SKM-1 (cell line): Measurements from ENCODE around the gene NTM.

Source experiments
- DNase-seq: peaks from one replicate; lab custom pipeline; 2025; ENCODE audit not compliant: unreplicated experiment; lab: John Stamatoyannopoulos, UW

The NTM gene

DNA sequence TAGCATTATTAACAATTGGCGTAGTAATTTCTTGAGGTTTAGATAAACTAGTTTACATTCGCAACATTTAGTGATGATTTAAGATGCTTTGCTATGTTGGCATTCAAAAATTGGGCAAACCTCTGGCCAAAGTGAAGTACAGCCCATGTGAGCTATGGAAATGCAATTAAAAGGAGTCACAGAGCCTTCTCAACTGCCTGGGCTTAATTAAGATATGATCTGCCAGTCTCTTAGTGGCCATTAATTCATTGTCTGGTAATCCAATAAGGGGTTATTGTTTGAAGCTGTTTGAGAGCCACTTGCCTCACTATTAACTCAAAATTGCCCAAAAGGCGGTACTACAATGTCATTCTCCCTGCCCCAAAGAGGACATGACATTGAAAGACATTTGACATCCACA is 608.9 kb downstream of the NTM start:
- no peak for DNase-seq

DNA sequence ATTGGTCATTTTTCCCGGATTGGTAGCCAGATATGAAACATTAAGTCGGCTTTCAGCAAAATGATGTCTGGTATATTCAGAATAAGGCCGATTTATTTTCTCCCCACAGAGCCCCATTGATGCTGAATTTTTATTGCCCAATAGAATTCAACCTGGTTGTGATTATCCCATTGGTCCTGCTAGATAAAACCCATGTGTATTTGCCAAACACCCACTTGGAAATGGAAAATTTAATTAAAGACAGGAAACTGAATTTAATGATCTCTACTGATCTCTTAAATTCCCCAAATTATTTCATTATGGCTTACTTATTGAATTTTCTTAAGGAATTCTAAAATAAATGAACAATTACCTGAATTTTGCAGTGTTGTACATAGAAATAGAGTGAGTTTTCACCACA is 609.8 kb downstream of the NTM start:
- DNase-seq, result no peak

DNA sequence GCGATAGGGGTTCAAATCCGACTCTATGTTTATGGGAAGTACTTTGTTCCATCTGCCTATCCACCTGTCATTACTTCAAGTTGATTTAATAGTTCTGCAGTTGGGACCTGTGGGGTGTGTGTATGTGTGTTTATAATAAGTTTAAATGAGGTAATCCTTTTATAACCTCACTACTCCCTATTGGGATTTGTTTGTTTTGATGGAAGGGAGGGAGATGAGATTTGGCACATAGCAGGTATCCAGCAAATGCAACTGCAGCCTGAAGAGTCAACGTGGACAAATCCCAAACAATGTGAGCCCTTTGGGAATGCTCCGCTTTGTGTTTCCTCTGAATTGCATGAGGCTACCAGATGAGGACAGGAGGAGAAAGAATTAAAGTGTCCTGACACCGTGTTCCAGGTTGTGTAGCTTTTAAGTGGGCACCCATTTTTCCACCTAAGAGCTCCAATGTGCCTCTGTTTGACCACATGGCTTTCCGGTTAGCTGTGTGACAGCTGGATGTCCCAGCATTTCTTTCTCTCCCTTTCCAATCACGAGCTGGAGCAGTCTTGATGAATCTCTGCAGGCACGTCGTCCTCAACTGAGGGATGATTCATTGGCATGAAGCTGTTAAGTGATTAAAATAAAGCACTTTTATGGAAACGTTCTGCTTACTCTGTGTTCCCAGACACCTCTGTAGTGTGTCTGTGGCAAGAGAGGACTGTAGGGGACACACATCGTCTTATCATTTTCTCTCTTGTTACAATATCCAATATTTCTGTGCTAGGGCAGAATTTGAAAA is 610.7 kb downstream of the NTM start:
- DNase-seq, result no peak

DNA sequence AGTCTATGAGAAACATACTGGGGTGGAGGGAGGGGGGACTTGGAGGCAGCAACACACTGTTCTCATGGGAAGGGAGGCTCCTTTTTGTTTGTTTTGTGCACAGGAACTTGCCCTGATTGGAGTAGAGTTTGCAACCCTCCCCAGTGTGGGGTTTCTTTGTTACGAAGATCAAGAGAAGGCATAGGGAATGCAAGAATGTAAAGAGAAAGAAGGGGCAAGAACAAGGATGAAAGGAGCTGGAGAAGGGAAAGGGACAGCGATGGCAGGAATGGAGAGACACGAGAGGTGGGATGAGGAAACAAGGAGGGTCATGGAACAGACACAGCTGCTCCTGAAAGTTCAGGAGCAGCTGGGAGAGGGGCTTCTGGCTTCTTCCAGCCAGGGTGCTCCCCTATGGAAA is 611.7 kb downstream of the NTM start:
- DNase-seq, result no peak

DNA sequence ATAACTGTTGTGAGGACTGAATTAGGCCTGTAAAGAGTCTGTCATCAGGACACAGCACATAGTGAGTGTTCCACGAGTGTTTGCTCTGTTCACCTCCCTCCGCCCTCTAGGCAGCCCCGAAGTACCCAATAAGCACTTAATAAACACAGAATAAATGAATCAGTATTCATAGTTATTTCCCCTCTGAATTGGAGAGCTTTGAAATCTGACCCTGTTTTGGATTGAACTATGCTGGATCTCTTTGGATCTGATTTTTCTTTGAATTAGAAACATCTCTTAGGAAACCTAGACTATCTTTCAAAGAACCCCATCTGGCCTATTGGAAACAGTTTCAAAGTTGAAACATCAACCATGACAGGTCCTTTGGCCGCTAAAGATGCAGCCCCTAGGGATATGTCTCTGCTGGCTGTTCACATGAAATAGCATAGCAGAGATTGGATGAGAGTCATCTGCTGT is 615.5 kb downstream of the NTM start:
- DNase-seq, result no peak

DNA sequence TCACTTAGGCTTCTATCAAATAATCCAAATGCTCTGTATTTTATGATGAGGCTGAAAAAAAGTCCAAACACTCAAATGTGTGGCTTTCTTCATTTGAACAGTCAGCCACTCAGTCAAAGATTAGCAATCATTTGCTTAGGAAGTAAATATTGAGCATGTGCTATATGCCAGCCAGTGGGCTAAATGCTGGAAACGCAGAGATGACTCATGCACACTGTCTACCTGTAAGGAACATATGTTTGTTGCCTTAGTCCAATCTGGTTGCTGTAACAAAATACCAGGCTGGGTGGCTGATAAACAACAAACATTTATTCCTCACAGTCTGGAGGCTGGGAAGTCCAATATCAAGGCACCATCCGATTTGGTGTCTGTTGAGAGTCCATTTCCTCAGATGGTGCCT is 617.3 kb downstream of the NTM start:
- no peak for DNase-seq

DNA sequence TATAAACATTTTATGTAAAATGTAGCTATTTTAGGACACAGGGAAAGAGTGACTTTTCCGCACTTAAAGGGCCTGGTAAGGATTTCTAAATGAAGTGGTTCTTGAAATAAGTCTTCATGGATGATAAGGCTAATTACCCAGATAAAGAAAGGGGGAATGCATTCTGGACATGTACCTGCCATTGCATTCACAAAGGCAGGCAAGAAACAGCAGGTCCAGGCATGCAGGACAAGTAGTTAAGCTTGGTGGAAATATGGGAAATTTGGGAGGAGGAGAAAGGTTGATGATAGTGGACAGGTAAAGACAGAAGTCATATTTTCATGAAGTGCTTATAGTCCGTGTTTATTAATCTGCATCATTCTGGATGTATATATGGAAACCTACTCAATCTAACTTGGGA is 621.2 kb downstream of the NTM start:
- no peak for DNase-seq

DNA sequence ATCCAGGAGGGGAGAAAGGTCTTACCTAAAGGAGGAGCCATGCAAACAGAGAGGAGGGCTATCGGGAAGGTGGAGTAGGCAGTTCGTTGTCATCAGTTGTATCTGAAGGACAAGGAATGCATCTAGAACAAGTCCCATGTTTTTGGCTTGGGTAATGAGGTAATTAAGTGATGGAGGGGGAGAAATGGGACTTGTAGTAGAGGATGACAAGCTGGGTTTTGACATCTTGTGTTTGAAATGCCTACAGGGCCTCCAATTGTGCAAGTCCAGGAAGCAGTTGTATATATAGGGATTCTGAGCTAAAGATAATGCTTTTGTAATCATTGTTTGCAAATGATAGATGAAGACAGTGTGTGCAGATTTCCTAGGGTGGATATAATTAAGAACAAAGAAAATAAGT is 622.8 kb downstream of the NTM start:
- no peak for DNase-seq

DNA sequence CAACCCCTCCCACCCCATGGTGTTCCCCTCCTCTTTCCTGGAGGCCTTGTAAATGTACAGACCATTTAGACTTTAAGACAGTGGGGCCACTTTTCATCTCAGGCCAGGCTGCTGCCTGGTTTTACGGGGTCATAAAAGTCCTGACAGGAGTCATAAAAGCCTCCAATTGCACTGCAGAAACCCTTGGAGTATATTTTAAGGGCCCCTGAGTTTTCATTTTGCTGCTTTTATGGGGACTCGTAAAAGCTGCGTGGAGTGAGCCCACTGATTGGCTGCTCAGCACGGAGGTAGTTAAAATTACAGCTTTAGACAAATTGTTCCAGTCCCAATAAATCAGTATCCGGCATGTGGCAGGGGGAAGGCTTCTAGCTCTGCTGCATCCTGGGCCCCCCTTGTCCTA is 627.6 kb downstream of the NTM start:
- DNase-seq, result no peak

DNA sequence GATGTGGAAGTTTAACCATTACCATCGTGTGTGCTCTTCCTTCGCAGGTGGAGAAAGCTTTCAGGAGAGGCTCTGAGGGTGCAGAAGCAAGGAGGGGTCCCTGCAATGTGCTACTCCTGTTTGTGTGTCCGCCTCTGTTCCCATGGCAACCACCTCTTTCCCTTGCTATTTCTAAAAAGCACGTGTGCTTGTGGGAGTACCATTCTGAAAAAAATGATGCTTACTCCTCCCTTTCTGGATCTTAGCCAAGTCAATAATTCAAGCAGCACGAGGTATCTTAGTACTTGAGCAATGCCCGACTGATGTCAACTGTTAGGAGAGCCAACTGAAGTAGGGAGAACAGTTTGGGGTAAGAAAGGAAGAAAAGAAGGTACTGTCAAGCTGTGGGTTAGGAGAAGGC is 628.7 kb downstream of the NTM start:
- no peak for DNase-seq

DNA sequence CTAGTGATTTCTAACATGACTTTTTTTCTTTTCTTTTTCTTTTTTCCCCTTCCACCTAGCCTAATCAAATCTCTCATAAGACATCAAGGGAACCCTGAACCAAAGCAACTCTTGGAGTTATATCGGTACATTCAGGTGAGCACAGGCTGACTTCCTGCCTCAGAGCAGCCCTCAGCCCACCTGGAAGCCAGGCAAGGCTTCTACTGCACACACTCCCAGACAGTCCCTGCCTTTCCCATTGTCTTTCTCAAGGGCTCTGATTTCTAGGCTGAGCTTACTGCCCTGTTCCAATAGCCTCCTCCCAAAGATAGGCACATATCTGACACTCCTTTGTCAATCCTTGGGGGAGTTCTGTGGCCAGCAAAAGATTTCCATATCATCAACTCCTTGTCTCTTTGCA is 629.5 kb downstream of the NTM start:
- DNase-seq, result no peak

DNA sequence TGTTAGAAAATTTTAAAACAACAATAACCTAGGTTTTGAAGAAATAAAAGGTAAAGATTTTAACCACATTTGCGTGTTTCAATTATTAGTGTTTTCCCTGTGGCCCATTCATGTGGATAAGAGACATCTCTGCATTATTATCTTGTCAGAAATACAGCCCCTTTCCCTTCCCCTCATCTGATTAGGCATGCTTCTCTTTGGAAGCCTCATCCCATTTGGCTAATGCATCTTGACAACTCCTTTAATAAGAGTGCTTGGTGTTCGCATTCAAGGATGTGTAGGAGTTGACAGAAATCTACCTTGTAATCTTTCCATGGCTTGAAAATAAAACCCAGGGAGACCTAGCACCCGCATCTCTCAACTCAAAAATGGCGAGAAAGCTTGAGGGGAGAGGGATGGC is 635.5 kb downstream of the NTM start:
- DNase-seq, result no peak

DNA sequence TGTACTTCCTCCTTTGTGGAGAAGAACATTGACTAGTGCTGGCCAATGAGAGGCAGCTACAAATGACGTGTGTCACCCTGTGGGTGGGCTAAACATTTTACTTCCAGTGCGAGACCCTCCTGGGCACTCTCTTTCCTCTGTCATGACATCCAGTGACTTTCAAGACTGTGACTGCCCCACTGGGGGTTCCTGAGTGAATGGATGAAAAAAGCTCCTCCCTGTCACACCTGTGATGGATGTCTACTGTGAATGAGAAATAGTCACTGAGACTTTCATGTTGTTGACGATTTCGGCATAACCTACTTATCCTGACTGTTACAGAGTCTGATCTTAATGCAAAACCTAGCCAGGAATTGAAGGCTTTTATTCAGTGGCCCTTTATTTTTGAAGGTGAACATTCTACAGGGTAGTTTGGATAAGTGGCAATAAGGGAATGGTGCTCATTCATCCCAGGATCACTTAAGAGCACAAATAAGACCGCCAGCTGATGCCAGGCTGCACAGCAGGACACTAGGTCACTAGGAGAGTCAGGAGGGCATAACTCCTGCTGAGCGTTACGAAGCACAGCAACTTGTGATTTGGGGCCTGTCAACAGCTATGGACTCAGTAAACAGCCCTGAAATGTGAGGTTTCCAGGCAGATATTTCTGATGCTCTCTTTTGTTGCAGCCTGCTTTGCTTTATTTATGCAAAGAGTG is 636.6 kb downstream of the NTM start:
- DNase-seq, result no peak

DNA sequence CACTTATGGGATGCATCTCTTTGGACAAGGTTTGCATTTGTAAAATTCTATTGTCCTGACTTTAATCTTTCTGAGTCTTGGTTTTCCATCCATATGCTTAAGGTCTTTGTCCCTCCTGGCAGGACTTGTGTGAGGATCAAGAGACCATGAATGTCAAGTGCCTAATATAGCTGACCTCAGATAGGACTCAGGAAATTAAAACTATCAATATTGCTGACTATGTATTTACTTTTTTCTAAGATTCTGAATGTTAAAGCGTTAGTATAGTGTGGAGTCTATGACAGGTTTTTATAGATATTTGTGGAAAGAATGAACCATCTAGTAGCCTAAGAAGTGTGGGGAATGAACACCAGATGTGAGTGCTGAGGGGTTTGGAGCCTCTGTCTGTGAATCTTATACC is 637.8 kb downstream of the NTM start:
- no peak for DNase-seq

DNA sequence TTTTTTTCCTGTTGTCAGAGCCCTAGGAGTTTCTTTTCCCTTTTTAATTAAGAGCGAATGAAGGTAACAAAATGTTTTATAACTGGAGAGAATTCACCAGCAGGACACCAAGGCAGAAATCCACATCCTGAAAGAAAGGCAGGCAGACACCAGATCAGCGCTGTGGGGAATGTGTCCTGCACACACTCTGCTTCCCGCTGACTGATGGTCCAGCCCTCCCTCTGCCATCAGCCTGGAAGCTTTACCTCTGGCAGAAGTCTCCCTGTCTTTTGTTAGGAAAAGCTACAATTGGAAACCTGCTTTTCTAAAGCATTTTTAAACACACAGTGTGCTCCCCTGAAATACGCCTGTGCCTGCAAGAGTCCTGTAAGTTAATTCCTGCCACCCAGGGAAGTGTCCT is 638.5 kb downstream of the NTM start:
- no peak for DNase-seq

DNA sequence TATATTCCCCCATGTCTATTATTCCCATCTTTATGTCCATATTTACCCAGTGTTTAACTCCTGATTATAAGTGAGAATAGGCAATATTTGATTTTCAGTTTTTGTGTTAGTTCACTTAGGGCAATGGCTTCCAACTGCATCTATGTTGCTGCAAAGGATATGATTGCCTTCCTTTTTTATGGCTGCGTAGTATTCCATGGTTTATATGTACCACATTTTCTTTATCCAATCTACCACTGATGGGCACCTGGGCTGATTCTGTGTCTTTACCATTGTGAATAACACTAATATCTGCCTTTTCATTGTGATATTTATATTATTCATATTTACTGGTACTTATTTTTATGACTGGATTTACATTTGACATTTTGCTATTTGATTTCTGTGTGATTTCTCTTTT is 649.6 kb downstream of the NTM start:
- DNase-seq, result no peak

DNA sequence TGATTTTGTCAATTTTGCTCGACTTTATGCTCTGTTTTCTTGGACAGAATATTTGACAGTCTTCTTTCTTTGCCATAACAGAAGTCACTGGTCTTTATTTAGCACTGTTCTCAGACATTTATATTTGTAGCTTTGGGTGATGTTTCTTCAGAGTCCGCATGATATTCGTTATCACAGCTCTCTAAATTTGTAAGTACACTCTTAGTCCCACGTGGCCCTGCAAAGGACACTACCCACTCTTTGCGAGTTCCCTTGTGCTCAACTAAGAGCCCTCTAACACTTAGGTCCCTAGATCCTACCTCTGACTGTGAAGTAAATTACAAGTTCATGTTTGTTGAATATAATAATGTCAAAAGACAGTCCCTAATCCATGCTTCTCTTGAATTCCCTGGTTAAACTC is 651.9 kb downstream of the NTM start:
- DNase-seq, result no peak

DNA sequence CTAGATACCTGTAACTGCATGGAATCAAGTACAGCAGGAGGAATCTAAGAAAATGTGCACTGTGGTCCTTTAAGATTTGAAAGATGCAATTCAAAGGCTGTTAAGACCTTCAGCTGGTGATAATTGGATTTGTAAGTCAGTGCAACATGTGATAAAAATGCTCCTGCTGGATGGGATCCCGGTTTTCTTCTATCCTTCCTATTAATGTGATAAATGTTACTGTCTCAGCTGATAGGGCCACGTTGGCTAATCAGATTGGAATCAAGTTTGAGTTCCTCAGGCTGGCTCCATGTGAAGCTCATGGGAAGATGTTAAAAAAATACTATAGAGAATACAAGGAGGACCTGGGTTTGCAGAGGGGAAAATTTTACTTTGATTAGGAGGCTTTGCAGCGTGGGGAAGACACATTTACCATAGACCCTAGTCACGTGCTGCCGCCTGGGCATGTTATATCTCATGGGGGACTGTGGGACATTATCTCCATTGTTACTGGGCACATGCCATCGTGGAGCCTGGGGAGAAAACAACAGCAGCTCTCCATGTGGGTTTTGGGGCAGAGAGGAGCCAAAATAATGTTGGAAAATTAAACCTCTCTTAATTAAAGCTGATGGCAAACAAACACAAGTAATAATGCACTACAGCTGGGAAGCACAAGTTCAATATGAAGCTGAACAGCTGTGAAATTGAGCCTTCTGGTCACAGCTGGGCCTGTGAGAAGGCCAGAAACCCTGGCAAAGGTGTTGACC is 652.5 kb downstream of the NTM start:
- DNase-seq, result no peak

DNA sequence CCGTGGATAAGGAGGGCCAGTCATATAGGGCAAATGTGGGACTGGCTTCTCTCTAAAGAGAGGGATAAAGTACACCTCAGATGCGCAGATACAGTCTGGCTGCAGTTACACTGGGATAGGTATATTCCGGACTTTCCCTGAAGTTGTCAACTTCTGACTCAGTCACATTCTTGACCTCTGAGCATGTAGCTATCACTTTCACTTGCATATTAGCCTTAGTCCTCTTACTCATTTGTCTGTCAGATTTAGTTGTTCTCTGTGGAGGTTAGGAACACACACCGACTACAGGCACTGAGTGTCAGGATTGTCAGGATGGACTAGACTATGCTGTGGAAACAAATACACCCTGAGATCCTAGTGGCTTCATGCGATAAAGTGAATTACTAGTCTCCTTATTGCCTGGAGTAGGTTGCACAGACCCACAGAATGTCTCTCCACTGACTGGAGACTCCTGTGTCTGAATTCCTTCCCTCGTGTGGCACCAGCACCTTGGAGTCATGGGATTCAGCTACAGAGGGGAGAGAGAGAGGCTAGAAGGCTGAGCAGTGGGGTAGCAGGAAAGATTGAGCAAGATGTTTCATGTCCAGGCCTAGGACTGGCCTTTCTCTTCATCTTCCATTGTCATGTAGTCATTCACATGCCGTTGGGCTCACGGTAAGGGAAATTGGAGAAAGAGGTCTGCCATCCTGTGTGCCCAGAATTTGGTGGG is 654.3 kb downstream of the NTM start:
- DNase-seq, result no peak

DNA sequence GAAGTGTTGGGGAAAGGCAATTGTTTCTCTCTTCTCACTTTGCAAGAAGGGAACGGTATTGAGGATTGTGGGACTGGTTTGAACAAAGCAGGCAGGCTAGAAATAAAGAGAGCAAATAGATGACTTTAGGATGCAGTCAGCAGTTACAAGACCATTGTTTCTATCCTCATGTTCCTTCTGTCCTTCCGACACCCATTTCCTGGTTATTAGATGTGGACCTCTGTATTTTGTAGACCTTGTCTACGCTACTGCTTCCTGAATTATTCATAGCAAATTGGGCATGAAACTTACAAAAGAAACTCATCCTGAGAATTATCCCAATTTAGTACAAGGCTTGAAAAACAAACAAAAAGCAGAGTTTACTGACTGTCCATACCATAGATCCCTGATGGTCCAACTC is 656.3 kb downstream of the NTM start:
- DNase-seq, result no peak
